ENCODE results near the gene PLS1.

PLS1 gene

DNA sequence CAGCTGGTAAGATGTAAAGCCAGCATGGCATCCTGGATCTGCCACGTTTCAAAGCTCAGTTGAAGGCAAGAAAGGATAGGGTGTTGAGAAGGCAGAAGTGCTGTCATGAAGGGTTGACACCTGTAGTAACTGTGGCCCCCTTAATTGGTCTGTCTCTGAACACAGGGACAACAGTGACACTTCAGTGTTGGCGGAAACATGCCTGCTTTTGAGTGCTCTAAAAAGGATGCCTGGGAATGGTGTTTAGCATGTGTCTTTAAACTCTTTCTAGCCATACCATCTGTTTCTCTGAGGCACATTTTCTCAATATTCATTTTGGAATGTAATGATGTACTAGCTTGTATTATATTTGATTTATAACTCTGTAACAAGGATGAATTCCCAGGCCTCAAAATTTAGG lies 42.1 kb downstream of the PLS1 start:
- no peak for TF ChIP-seq ZNF274 (IDR thresholded peaks at IDR 0.05; ENCODE audit: low read depth, low read length)
- H3K4me3 ChIP-seq (ENCODE audit: low read length): no peak overlapping the region

DNA sequence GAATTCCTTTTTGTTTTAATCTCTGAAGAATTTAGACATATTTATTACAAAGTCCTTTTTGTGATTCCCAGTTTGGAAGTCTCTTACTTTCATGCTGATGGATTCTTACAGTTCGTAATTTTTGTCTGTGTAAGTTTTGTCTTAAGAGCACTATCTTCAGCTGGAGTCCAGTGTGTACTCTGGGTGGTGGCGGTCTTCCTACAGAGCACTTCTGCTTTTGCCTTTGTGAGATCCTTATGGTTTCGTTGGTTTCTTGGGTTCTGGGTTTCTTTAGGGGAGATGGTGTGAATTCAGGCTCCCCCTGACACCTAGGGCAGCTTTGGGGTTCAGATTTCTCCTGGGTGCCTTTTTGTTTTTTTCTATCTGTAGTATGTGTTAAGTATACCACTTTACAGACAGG lies 45.3 kb downstream of the PLS1 start:
- H3K4me3 ChIP-seq (ENCODE audit: low read length): no peak overlapping the region
- TF ChIP-seq ZNF274 (IDR thresholded peaks at IDR 0.05; ENCODE audit: low read depth, low read length): no peak

DNA sequence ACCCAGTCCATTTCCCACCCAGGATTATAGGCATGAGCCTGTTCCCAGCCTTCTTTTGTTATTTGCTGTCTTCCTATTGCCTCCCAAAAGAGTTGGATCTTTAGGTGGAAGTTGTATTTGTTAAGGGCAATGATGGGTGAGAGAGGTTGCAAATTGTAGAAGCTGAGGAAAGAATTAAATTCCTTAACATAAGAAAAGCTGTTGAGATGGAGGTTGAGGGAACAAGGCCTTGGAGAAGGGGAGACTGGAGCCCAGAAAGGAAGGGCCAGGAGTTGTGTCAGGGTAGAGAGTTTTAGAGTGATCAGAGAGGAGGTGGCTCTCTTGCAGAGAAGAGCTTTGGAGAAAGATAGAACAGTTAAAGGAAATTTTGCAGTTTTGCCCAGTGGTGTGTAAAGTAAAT lies 46.8 kb downstream of the PLS1 start:
- TF ChIP-seq ZNF274 (IDR thresholded peaks at IDR 0.05; ENCODE audit: low read depth, low read length): no peak
- H3K4me3 ChIP-seq (ENCODE audit: low read length): no peak overlapping the region

DNA sequence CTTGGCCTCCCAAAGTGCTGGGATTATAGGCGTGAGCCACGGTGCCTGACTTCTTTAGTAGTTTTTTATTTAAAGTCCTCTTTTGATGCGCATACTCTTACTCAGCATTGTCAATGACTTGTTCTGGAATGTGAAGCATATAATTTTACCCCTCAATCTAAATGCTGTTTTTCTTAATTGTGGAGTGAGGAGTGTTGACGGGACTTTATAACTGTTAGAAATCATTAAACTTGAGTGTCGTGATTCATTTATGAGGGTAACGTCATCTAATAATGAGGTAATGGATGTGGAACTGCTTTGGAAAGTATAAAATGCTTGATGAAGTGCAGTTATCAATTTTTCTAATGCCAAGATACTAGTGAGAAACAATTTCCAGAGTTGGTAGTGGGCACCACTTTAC lies 48.3 kb downstream of the PLS1 start:
- no peak overlapping the region for H3K4me3 ChIP-seq (ENCODE audit: low read length)
- TF ChIP-seq ZNF274 (IDR thresholded peaks at IDR 0.05; ENCODE audit: low read depth, low read length): no peak

DNA sequence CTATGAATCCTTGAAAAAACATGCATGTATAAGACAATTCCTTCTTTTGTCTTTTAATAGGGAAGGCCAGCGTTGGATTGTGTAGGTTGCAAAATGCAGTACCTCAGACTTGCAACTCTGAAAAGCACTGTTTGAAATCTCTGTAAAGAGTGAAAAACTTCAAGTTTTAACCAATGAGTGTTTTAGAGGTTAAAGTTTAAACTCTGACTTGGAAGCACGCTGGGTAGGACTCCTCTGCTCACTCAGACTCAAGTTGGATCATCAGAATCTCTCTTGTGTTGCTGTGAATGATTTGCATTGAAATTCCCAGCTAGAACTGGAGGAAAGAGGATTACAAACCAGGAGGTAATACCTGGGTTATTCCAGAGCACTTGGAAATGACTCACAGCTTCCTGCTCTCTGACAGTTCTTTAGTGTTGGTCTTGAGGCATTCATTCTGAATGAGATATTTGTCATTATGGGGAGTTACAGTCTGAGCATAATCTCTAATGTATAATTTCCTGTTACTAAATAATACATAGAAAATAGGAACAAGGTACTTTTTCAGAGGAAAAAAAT lies 49.1 kb downstream of the PLS1 start:
- H3K4me3 ChIP-seq (ENCODE audit: low read length): no peak overlapping the region
- TF ChIP-seq ZNF274 (IDR thresholded peaks at IDR 0.05; ENCODE audit: low read depth, low read length): no peak

DNA sequence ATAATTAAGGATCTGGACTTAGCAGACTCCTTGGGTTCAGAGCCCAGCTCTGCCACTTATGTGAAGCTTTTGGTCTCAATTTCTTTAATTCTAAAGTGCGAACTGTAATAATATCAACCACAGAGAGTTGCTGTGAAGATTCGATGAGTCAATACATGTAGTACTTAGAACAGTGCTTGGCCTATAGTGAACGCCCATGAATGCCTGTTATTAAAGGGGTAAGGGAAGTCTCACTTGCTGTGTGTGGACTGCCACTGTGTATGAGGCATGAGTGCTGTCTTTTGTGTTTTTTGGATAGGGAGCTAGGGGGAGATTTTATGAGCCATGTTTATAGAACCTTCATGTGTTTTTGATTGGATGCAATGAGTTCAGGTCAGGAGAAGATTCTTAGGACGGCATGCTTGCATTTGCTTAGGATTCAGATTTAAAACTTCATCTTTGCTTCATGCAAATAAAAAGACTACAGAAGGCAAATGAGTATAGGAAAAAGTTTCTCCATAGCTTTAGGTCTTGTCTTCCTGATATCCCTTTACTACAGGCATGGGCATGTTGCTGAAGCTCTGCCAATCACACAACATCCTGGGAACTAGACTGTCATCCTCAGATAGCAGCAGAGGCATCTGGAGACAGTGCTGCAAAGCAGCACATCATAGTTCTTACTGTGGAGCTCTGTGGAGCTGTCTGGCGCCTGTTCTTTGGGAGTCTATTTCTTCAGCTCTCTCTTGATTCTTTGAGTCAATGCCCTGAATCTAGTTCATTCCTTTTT lies 50.0 kb downstream of the PLS1 start:
- TF ChIP-seq ZNF274 (IDR thresholded peaks at IDR 0.05; ENCODE audit: low read depth, low read length): no peak
- no peak overlapping the region for H3K4me3 ChIP-seq (ENCODE audit: low read length)

DNA sequence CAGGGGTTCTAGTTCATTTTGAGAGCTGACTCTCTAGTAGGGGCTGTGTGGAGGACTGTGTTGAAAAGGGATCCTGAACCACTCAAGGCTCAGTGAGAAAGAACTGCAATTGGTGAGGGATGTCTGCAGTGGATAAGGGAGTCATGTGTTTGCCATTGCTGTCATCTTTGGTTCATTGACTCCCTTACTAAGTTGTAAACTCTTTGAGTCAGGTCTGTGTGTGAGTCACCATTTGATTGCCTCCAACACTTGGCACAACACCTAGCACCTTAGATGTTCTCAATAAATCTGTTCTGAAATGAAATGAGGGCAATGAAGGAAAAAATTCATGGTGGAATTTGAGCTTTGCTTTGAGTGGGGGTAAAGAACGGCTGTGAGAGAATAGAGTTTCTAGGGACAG lies 51.7 kb downstream of the PLS1 start:
- no peak for TF ChIP-seq ZNF274 (IDR thresholded peaks at IDR 0.05; ENCODE audit: low read depth, low read length)
- no peak overlapping the region for H3K4me3 ChIP-seq (ENCODE audit: low read length)

DNA sequence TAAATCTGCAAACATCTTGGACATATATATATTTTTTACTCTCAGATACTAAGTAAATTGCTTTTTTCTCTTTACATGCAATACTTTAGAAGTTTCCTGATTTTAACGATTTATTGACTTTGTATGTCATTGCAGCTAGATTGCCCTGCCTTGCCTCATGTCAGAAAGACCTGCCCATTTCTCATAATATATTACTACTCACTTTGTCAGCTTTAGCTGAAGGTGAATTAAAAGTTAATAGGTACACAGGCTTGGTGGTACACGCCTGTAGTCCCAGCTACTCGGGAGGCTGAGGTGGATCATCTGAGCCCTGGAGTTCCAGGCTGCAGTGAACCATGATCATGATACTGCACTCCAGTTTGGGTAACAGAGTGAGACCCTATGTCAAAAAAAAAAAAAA lies 52.8 kb downstream of the PLS1 start:
- no peak for TF ChIP-seq ZNF274 (IDR thresholded peaks at IDR 0.05; ENCODE audit: low read depth, low read length)
- H3K4me3 ChIP-seq (ENCODE audit: low read length): no peak overlapping the region

DNA sequence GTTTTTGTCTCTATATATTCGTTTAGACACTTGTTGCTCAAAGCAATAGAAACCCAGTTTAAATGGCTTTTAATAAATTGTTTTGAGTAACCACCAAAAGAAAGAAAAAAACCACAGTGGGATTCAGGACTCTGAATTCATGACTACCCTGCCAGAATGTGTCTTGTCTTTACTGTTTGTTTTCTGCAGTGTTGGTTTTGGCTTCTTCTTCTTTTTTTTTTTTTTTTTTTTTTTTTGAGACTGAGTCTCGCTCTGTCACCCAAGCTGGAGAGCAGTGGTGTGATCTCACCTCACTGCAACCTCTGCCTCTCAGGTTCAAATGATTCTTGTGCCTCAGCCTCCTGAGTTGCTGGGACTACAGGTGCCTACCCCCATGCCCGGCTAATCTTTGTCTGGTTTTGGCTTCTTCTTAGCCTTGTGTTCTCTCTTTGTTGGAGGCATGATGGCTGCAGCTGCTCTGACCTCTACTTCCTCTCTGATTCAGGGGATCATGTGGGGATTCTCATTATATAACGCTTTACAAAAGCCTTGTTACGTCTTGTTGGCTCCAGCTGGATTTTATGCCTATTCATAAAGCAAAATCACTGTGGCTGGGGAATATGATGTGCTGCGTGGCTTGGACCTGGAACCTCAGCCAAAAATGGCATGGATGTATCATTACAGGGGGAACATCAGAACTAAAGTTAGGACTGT lies 54.0 kb downstream of the PLS1 start:
- H3K4me3 ChIP-seq (ENCODE audit: low read length): no peak overlapping the region
- no peak for TF ChIP-seq ZNF274 (IDR thresholded peaks at IDR 0.05; ENCODE audit: low read depth, low read length)

DNA sequence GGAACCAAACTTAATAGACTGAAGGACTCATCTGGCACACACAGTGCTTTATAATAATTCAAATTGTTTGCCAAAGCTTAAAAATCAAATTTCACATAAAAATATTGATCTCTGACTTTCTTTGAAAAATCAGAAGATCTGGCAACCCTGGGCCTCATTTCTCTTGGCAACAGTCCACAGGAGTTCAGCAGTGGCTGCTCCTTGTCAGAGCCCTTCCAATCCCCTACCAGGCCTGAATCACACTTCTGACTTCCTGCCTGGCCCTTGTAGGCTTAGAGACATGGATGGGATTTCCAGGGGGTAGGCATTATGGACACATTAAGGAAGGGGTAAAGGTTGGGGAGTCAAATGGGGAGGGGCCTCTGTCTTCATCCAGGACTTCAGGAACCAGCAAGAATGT lies 55.5 kb downstream of the PLS1 start:
- no peak for TF ChIP-seq ZNF274 (IDR thresholded peaks at IDR 0.05; ENCODE audit: low read depth, low read length)
- no peak overlapping the region for H3K4me3 ChIP-seq (ENCODE audit: low read length)

DNA sequence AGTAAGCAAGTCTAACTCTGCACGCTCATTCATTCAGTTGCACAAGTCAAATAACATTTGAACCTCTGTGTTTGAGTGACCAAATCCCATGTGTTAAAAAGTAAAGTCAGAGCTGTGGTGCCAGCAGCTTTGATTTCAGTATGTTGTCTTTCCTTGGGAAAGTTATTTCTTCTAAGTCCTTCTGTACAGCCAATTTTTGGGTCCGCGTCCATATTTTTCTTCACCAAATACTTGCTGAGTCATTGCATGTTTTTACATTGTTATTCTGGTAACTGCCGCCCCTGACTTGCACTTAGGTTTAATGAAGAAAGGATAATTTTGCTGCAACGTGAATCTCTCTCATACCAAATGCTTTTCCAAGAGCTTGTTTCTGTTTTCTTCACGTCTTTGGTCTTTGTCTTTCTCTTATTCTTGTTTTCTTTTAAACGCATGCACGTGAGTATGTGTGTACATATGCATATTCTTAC lies 56.7 kb downstream of the PLS1 start:
- H3K4me3 ChIP-seq (ENCODE audit: low read length): no peak overlapping the region
- TF ChIP-seq ZNF274 (IDR thresholded peaks at IDR 0.05; ENCODE audit: low read depth, low read length): no peak

DNA sequence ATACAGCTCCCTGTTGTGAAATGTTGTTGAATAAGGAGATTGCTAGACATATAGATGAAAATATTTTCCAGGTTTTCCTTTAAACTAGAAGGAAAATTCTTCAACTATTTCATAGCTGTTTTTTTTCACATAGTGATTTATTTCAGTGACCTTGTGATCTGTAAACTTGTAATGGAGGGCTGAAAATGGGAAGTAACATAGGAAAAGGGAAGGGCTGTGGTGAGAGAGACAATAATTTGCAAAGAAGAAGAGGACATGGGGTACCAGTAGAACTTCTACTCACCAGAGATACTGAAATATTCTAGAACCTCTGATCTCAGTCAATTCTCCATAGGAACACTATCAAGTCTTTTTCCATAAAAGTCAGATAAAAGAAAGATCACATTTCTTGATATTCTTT lies 60.4 kb downstream of the PLS1 start:
- no peak overlapping the region for H3K4me3 ChIP-seq (ENCODE audit: low read length)
- TF ChIP-seq ZNF274 (IDR thresholded peaks at IDR 0.05; ENCODE audit: low read depth, low read length): no peak

DNA sequence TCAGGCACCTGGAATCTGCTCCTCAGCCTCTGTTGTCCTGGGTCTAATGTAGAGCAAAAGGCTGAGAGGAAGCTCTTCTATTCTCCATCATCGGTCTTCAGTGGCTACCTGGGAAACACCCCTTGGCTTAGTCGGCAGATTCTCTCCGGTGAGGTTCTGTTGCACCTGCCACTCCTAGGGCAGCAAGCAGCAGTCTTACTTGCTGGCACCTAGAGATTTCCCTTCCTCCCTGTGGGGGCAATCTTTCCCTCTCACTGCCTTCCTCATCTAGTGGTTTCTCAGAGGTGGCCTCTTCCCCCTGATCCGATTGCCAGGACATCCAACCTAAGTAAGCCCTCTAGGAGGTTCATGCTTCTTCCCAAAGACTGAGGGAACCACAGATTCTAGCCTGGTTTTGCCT lies 60.8 kb downstream of the PLS1 start:
- H3K4me3 ChIP-seq (ENCODE audit: low read length): no peak overlapping the region
- TF ChIP-seq ZNF274 (IDR thresholded peaks at IDR 0.05; ENCODE audit: low read depth, low read length): no peak

DNA sequence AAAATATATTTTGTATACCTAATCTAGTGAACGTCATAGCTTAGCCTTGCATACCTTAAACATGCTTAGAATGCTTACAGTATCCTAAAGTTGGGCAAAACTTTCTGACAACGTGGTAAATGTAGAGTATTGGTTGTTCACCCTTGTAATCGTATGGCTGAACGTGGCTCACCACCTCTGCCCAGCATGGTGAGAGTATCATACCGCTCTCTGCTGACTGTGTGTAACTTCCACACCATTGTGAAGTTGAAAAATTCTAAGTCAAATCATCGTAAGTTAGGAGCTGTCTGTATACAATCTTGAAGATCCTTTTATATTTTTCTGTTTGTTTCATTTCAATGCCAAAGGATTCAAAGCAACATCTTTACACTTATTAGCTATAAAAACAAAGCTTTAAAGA lies 64.2 kb downstream of the PLS1 start:
- H3K4me3 ChIP-seq (ENCODE audit: low read length): no peak overlapping the region
- TF ChIP-seq ZNF274 (IDR thresholded peaks at IDR 0.05; ENCODE audit: low read depth, low read length): no peak

DNA sequence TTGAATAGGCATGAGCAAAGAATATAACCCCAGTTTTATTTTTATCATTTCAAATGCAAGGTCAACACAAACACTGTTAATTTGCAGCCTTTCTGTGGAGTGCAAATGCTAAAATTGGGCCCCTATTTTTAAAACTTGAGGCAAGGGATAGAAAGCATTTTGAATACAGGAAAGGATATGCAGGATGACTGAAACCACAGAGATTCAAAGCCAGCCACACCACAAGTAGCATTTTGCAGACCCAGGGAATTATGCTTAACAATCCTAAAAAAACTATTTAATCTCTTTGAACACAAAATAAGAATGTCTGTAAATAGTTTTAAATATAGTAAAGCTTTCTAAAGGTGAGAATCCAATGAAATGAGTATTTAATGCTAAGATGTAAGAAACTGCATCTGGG lies 64.7 kb downstream of the PLS1 start:
- no peak for TF ChIP-seq ZNF274 (IDR thresholded peaks at IDR 0.05; ENCODE audit: low read depth, low read length)
- no peak overlapping the region for H3K4me3 ChIP-seq (ENCODE audit: low read length)

Data from GM08714 (cell line).